HCT116 (cell line): ENCODE results near the gene GLT6D1.

Experiments used
- CEBPB ChIP-seq: IDR thresholded peaks from 2 replicates; pipeline ENCODE4 v1.6.1; 2012; ENCODE audit warnings: low read depth
- CTCF ChIP-seq, 3 experiments: fragments of 200-600 bp in 1 of 3; sonication (generic) in 1 of 3; IDR thresholded peaks in 2 of 3; conservative IDR thresholded peaks in 1 of 3; 2 replicates each; pipeline ENCODE4 v1.5.1; 2012 to 2017; ENCODE audit warnings: low read depth in 2 of 3, low read length in 2 of 3, antibody characterized with exemption in 1 of 3, borderline replicate concordance in 1 of 3, control low read depth in 1 of 3, mild to moderate bottlenecking in 1 of 3, mixed read lengths in 1 of 3, mixed run types in 1 of 3, moderate library complexity in 1 of 3; ENCODE audit not compliant: insufficient read depth in 1 of 3
- JUND ChIP-seq: IDR thresholded peaks from 2 replicates; pipeline ENCODE4 v1.6.1; 2012
- POLR2A ChIP-seq: IDR thresholded peaks from 2 replicates; pipeline ENCODE4 v1.7.0; 2011; ENCODE audit warnings: borderline replicate concordance; ENCODE audit not compliant: insufficient read depth, insufficient read length; ENCODE audit errors: extremely low read depth
- POLR2AphosphoS5 ChIP-seq: IDR thresholded peaks from 2 replicates; pipeline ENCODE4 v1.6.1; 2011; ENCODE audit warnings: mild to moderate bottlenecking, low read depth, low read length, moderate library complexity
- YY1 ChIP-seq: IDR thresholded peaks from 2 replicates; pipeline ENCODE4 v1.6.1; 2011; ENCODE audit warnings: low read length, low read depth, moderate library complexity, mild to moderate bottlenecking; ENCODE audit not compliant: insufficient replicate concordance; ENCODE audit errors: extremely low read depth
- ZNF274 ChIP-seq: fragments of 200-500 bp; sonication (Bioruptor generic); IDR thresholded peaks from 2 replicates; pipeline ENCODE4 v1.6.1; 2014; ENCODE audit warnings: mild to moderate bottlenecking, low read depth, low read length, inconsistent platforms
- TF ChIP-seq, protein P1 (sequence below): IDR thresholded peaks from 2 replicates; pipeline ENCODE4 v1.6.1; 2012
- TF ChIP-seq, protein P2 (sequence below): IDR thresholded peaks from 2 replicates; pipeline ENCODE4 v1.6.1; 2011; ENCODE audit warnings: mild to moderate bottlenecking, low read length, moderate library complexity; ENCODE audit not compliant: insufficient replicate concordance; ENCODE audit errors: extremely low read depth
- TF ChIP-seq, protein P3 (sequence below): IDR thresholded peaks from 2 replicates; pipeline ENCODE4 v1.6.1; 2012; ENCODE audit warnings: low read depth

DNA sequence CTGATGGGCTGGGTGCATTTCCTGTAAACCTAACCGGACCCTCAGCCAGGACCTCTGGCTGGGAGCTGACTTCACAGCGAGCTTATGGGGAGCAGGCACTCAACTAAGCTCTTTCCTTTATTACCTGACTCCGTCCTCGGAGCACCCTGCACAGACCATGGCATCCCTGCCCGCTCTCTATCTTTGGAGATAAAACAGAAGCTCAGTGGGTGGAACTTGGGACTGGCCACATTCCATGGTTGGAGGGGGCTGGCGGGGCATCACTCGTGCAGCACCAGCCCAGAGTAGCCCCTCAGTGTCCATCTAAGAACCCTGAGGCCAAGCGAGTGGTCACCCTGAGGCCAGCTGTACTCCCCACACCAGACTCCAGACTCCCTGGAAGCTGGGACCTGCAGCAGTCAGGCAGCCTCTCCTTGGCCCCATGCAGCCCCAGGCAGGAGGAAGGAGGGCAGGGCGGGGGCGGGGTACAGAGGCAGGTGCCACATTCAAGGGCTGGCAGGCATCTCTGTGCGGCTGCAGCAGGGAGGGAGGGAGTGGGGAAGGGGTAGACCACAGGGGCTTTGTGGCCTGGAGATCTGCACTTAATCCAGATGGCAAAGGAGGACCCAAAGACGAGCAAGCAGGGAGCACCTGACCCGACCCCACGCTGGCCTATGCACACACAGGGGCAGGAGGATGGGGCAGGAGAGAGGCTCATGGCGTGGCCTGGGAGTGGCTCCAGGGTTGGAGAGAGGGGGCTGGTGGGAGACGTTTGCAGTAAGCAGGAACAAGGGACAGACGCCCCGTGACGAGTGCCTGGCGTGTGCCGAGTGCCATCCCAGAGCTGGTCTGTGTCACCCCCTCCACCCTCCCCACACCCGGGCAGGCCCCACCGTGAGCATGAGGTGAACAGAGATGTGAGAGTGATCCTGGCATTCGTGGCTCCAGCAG, 26.1 kb downstream of the GLT6D1 start:
- TF ChIP-seq CTCF (IDR thresholded peaks at IDR 0.05 in 2 of 3, conservative IDR thresholded peaks at IDR 0.05 in 1 of 3; ENCODE audit: borderline replicate concordance in 1 of 3, insufficient read depth in 1 of 3, low read depth in 2 of 3, low read length in 2 of 3) (no peak), ZNF274 (no peak), POLR2A (no peak), YY1 (no peak), POLR2AphosphoS5 (no peak), JUND (no peak), CEBPB (no peak)
- TF ChIP-seq, protein P1, sequence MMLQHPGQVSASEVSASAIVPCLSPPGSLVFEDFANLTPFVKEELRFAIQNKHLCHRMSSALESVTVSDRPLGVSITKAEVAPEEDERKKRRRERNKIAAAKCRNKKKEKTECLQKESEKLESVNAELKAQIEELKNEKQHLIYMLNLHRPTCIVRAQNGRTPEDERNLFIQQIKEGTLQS: no peak
- TF ChIP-seq, protein P2, sequence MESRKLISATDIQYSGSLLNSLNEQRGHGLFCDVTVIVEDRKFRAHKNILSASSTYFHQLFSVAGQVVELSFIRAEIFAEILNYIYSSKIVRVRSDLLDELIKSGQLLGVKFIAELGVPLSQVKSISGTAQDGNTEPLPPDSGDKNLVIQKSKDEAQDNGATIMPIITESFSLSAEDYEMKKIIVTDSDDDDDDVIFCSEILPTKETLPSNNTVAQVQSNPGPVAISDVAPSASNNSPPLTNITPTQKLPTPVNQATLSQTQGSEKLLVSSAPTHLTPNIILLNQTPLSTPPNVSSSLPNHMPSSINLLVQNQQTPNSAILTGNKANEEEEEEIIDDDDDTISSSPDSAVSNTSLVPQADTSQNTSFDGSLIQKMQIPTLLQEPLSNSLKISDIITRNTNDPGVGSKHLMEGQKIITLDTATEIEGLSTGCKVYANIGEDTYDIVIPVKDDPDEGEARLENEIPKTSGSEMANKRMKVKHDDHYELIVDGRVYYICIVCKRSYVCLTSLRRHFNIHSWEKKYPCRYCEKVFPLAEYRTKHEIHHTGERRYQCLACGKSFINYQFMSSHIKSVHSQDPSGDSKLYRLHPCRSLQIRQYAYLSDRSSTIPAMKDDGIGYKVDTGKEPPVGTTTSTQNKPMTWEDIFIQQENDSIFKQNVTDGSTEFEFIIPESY: no peak
- TF ChIP-seq, protein P3, sequence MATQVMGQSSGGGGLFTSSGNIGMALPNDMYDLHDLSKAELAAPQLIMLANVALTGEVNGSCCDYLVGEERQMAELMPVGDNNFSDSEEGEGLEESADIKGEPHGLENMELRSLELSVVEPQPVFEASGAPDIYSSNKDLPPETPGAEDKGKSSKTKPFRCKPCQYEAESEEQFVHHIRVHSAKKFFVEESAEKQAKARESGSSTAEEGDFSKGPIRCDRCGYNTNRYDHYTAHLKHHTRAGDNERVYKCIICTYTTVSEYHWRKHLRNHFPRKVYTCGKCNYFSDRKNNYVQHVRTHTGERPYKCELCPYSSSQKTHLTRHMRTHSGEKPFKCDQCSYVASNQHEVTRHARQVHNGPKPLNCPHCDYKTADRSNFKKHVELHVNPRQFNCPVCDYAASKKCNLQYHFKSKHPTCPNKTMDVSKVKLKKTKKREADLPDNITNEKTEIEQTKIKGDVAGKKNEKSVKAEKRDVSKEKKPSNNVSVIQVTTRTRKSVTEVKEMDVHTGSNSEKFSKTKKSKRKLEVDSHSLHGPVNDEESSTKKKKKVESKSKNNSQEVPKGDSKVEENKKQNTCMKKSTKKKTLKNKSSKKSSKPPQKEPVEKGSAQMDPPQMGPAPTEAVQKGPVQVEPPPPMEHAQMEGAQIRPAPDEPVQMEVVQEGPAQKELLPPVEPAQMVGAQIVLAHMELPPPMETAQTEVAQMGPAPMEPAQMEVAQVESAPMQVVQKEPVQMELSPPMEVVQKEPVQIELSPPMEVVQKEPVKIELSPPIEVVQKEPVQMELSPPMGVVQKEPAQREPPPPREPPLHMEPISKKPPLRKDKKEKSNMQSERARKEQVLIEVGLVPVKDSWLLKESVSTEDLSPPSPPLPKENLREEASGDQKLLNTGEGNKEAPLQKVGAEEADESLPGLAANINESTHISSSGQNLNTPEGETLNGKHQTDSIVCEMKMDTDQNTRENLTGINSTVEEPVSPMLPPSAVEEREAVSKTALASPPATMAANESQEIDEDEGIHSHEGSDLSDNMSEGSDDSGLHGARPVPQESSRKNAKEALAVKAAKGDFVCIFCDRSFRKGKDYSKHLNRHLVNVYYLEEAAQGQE: no peak
